ENCODE results near the gene PLPP3. TPM values are rescaled to one million over a fixed set of nuclear protein-coding genes. Genes with fewer than 3 reads are reported as not detected.

The PLPP3 gene
- total and polyA plus RNA-seq, 2 experiments from 2014 or later = 103 to 159 TPM

GRCh38 chr1:56461158-56462127 lies 117.9 kb downstream of the PLPP3 start:
- H2AFZ ChIP-seq = no peak overlapping the region
- H3K4me2 ChIP-seq = no peak overlapping the region
- H3K36me3 ChIP-seq (replicated peaks; ENCODE audit: insufficient read depth, low read depth) = no peaks in the 10 kb centered on the region
- H3K9me3 ChIP-seq (ENCODE audit: low read depth) = no peaks in the 10 kb centered on the region
- H3K79me2 ChIP-seq = no peaks in the 10 kb centered on the region
- H3K27me3 ChIP-seq = no peaks in the 10 kb centered on the region
- H3K9me2 ChIP-seq (replicated peaks; ENCODE audit: insufficient read depth) = no peaks in the 10 kb centered on the region
- peak overlapping the region; percentile 47 for H3K27ac ChIP-seq
- TF ChIP-seq CTCF (IDR thresholded peaks at IDR 0.05; ENCODE audit: poor library complexity) (no peak), EZH2phosphoT487 (IDR thresholded peaks at IDR 0.05; ENCODE audit: low read depth, severe bottlenecking, unreplicated experiment) (no peak), EZH2 (IDR thresholded peaks at IDR 0.05; ENCODE audit: borderline replicate concordance) (no peak)
- no peak overlapping the region for H3K4me3 ChIP-seq
- H3K4me1 ChIP-seq (ENCODE audit: insufficient read depth) = peaks cover 3% of the 10 kb centered on the region
- 37% methylated on average over 12 of the region's 12 CpGs for WGBS (ENCODE audit: low lambda C conversion rate, missing lambda C conversion rate)
- H4K20me1 ChIP-seq (ENCODE audit: insufficient read depth, poor library complexity, severe bottlenecking) = no peaks in the 10 kb centered on the region
- peak; percentile 59 for DNase-seq (ENCODE audit: low spot score)

DNA sequence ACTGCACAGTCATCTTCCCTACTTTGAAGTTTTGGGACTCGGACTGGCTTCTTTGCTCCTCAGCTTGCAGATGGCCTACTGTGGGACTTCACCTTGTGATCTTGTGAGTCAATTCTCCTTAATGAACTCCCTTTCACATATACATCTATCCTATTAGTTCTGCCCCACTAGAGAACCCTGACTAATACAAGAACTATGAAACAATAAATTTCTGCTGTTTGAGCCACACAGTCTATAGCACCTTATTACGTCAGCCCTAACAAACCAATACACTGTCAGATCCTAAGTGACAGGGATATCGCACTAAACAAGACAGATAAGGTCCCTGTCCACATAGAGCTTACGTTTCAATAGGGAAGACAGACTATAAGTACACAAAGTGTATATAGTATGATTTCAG lies 120.1 kb downstream of the PLPP3 start:
- Histone ChIP-seq H3K9me2 (replicated peaks; ENCODE audit: insufficient read depth) (no peaks in the 10 kb centered on the region), H3K79me2 (no peaks in the 10 kb centered on the region), H3K27ac (no peak overlapping the region), H2AFZ (no peak overlapping the region), H3K36me3 (replicated peaks; ENCODE audit: insufficient read depth, low read depth) (no peaks in the 10 kb centered on the region), H3K4me1 (ENCODE audit: insufficient read depth) (peaks cover 3% of the 10 kb centered on the region), H4K20me1 (ENCODE audit: insufficient read depth, poor library complexity, severe bottlenecking) (no peaks in the 10 kb centered on the region), H3K27me3 (no peaks in the 10 kb centered on the region), H3K4me2 (no peak overlapping the region), H3K4me3 (no peak overlapping the region), H3K9me3 (ENCODE audit: low read depth) (no peaks in the 10 kb centered on the region)
- DNase-seq (ENCODE audit: low spot score) = no peak
- WGBS (ENCODE audit: low lambda C conversion rate, missing lambda C conversion rate) = 92% methylated on average over 4 of the region's 4 CpGs
- no peak for TF ChIP-seq CTCF (IDR thresholded peaks at IDR 0.05; ENCODE audit: poor library complexity)
- no peak for TF ChIP-seq EZH2 (IDR thresholded peaks at IDR 0.05; ENCODE audit: borderline replicate concordance)
- no peak for TF ChIP-seq EZH2phosphoT487 (IDR thresholded peaks at IDR 0.05; ENCODE audit: low read depth, severe bottlenecking, unreplicated experiment)

DNA sequence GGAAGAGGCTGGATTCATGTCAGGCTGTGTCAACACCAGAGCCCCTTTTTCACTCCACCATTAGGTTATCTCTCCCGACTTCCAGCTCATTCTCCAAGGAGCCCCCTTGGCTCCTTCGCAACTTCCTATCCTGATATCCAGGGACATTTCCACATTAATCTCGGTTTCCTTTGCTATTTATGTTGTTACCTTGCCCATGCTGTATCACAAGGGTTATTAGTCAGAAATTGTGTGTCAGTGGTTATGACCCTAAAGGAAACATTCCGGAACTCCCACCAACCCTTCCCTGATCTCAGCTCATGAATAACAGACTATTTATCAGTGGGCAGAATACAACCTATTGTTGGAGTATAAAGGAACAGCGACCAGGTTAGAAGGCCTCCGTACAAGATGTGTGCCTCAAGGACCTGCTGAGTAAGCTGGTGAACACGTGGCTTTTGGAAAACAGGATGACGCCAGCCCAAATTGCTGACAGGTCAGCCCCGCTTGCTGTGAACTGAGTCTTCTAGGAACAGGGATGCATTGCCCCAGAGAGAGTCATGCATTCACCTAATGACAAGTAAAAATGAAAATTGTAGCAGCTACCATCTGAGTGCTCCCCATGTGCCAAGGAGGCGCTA lies 121.5 kb downstream of the PLPP3 start:
- H3K9me3 ChIP-seq (ENCODE audit: low read depth) = no peaks in the 10 kb centered on the region
- WGBS (ENCODE audit: low lambda C conversion rate, missing lambda C conversion rate) = 94% methylated on average over 10 of the region's 10 CpGs
- TF ChIP-seq EZH2phosphoT487 (IDR thresholded peaks at IDR 0.05; ENCODE audit: low read depth, severe bottlenecking, unreplicated experiment) (no peak), CTCF (IDR thresholded peaks at IDR 0.05; ENCODE audit: poor library complexity) (no peak), EZH2 (IDR thresholded peaks at IDR 0.05; ENCODE audit: borderline replicate concordance) (no peak)
- H3K79me2 ChIP-seq = no peaks in the 10 kb centered on the region
- DNase-seq (ENCODE audit: low spot score) = no peak
- H3K36me3 ChIP-seq (replicated peaks; ENCODE audit: insufficient read depth, low read depth) = no peaks in the 10 kb centered on the region
- H3K27ac ChIP-seq = no peak overlapping the region
- no peak overlapping the region for H3K4me3 ChIP-seq
- no peak overlapping the region for H2AFZ ChIP-seq
- H3K27me3 ChIP-seq = no peaks in the 10 kb centered on the region
- no peaks in the 10 kb centered on the region for H4K20me1 ChIP-seq (ENCODE audit: insufficient read depth, poor library complexity, severe bottlenecking)
- peaks cover 10% of the 10 kb centered on the region for H3K4me1 ChIP-seq (ENCODE audit: insufficient read depth)
- H3K4me2 ChIP-seq = no peak overlapping the region
- no peaks in the 10 kb centered on the region for H3K9me2 ChIP-seq (replicated peaks; ENCODE audit: insufficient read depth)
